NCI-H128 (cell line): ENCODE results near the gene WNT16.
"Not testable (repeated sequence)": the region's sequence is repeated elsewhere in the genome, so short reads cannot be mapped to it uniquely, and the experiment has no call there.

Experiments used
- DNase-seq: peaks from one replicate; lab custom pipeline; 2025; ENCODE audit not compliant: unreplicated experiment; lab: John Stamatoyannopoulos, UW

WNT16 gene

DNA sequence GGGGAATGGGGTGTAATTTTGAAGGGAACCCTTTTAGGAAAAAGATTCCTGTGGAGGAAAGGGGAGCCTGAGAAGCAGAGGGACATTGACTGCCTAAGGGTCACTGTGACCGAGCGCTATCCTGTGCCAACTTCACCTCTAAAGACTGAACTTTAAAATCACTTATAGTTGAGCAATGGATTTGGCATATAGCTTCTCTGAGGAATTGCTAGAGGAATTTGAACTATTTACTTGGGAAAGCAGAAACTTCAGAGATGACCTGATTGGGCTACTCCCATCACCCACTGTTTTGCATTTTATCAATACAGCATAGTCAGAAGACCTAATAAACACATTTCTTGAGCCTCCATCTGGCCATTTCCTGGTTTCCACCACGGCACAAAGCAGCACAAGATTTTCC lies 23.7 kb upstream of the WNT16 start:
- DNase-seq: no peak

DNA sequence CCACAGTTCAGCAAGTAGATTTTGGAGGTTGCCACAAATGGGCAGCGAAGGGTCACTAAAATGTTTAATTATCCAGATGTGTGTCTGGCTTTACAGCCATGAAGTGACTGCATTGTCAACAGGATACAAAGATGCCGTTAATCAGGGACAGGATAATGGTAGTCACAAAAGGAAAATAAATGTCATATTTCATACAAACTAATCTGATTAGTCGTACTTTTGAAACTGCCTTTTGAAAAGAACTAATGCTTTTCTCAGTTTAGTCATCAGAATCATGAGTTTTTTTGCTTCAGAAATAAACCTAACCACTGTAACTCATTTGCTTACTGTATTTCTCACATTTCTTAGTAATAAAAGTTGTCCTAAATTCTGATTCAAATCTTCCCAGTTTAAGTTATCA lies 22.2 kb upstream of the WNT16 start:
- no peak for DNase-seq

DNA sequence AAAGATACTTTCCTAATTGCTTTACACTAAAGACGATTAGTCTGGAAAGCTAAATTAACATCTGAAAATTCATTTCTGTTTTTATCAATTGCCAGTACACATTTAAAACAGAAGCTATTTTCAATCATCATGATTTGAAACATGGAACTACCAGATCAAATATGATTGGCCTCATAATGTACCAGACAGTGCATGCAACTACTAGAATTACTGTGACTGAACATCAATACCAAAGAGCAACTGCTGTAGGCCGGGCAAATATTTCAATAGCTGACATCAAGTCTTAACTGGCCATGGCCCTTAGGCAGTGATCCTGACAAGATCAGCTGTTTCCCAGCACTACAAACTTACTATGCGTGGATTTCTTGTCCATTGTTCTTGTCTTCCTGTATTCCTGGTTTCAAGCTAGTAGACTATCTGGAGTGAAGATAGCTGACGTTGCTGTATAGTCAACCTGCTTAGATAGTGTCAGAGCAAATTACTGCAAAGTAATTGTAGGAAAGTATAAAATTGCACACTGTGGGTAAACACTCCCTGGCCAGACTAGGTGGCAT lies 21.7 kb upstream of the WNT16 start:
- DNase-seq: no peak

DNA sequence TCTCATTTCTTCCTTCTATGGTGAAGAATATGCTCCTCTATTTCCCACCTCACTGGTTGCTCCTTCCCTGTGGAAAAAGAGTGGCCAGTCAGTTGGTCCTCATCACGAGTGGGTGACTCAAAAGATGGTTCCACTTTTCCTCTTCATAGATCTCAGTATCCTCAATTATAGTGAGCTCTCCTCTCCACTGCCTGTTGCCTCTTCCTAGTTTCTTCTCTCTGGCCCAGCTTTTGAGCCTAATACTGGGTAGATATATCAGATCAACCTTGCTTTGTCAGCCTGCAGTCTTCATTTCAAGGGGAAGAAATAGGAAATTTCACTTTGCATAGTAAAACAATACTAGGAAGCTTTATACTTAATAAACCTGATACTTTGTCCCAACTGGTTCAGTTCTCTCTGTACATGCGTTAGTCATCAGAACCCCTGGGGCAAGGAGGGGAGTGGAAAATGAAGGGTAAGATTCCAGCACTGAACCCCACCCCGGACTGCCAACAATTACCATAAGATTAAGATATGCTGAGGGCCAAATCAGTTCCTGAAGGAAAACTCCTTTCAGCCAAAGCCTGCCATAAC lies 15.5 kb upstream of the WNT16 start:
- no peak for DNase-seq

DNA sequence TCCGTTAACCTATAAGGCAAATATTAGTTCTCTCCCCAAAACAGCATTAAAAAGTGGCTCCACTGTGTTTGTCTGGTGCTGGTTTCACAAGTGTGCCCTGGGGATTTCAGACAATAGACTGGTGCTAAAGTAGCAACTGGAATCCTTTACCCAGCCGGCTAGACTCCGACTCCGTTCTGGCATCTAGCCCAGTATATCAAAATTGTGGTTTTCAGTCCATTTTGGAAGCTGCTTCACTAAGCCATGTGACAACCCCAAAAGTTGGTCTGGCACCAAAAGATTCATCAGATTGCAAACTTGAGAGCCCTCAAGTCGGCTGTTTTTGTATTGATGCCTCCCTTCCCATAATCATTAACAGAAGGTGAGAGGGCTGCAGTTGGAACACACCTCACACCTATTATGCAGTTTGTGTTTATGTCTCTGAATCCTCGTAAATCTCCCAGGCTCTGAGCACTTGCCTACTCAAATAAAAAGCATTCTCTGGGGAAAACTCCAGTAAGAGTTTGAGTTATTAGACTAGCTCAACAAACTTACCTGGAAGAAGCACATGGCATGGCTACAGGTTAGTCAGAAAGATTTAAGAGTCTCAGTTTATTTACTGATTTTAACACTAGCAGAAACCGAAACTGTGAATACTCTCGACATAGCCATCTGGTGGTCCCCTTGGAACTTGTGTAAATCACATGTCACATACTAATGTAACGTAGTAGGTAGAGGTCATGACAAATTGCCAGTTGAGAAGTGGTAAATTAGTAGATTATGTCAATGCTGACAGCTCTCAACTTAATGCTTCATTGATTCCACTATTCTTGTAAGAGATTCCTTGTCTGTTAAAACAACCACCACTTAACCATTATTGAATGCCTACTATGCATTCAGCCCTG lies 14.8 kb upstream of the WNT16 start:
- DNase-seq: peak; percentile 95

DNA sequence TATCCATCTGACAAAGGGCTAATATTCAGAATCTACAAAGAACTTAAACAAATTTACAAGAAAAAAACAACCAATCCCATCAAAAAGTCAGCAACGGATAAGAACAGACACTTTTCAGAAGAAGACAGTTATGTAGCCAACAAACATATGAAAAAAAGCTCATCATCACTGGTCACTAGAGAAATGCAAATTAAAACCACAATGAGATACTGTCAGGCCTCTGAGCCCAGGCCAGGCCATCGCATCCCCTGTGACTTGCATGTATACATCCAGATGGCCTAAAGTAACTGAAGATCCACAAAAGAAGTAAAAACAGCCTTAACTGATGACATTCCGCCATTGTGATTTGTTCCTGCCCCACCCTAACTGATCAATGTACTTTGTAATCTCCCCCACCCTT lies 13.6 kb upstream of the WNT16 start:
- DNase-seq: not testable (repeated sequence)

DNA sequence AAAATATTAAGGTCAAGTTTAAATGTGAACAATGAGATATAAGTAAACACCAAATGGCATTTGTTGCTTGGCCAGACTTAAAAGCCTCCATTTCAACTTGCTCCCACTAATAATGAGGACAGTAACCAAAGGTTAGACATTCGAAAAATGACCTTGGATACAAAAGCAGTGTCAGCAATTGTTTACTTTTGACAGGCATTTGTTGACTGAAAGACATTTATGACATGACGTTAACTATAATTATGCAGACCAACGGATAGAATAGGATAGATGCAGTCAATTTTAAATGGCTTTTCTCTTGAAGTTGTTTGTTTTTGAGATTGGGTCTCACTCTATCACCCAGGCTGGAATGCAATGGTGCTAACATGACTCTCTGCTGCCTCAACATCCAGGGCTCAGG lies 6.3 kb upstream of the WNT16 start:
- no peak for DNase-seq

DNA sequence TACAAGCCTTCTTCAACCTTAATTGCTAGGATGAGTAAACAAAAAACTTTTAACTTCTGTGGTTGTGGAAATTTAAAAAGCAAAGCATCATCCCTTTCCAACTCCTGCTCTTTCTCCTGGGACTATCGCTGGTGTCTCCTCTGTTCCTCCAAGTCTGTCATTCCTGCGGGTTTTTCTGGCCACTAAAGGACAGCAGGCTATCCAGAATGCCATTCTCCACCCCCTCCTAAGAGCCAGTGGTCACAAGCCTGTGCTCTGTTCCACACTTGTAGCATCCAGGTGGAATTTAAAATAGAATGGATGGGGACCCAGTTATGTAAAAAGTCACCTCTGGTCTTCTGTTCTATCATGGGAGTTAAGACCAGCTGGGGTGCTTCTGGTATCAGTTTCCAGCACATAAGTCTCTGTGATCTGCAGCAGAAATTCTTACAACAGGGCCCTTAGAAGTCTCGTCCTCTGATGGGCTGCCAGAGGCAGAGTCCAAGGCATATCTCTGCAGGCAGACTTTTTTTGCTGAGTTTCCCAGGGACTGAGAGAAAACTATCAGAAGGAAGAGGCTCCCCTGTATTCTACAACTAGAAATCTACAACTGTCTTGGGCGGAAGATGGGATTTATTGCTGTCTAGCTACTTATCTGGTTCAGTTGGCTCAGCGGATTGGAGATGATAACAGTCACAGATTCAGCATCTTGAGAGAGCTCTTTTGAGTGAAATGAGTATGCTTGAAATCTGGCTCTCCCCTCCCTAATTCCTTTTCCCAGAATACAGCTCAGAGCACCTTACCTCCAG lies 5.1 kb upstream of the WNT16 start:
- no peak for DNase-seq

DNA sequence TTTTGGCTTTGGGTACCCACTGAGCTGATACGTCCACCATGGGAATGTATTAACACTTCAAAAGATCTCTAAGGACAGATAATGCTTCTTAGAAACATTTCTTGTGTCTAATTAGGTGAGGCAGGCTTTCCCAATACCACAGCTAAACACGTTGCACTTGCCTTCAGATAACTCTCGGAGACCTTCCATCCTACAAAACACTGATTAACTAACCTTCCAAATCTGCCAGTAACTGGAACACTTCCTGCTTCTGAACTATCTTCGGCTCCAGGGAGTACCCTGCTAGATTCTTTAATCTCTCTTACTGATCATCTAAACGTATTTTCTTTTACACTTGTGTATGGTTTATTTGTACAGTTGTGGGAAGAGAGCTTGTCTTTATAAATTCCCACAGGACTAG lies 1.1 kb upstream of the WNT16 start:
- DNase-seq: no peak

DNA sequence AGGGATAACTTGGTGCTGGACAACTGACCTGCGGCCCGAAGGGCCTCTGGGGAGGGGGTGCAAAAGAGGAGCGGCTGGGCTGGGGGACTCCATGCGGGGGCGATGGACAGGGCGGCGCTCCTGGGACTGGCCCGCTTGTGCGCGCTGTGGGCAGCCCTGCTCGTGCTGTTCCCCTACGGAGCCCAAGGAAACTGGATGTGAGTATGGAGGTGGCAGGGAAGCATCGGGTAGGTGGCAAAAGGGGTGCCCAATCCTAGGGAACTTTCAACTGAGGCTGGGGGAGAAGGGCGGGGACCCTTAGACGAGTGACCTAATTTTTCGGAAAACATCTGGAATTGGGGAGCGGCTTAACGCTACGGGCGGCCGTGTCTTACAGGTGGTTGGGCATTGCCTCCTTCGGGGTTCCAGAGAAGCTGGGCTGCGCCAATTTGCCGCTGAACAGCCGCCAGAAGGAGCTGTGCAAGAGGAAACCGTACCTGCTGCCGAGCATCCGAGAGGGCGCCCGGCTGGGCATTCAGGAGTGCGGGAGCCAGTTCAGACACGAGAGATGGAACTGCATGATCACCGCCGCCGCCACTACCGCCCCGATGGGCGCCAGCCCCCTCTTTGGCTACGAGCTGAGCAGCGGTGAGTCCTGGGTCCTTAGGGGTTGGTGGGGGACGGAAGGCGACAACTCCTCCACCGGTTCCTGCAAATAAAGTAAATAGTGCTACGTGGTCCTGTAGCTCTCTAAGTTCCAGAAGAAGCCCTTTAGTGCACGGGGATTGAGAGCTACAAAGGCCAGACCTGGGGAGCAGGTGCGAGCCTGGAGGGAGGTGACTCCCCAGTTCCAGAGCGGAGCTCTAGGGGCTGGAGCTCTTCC lies 622 bp downstream of the WNT16 start:
- no peak for DNase-seq

DNA sequence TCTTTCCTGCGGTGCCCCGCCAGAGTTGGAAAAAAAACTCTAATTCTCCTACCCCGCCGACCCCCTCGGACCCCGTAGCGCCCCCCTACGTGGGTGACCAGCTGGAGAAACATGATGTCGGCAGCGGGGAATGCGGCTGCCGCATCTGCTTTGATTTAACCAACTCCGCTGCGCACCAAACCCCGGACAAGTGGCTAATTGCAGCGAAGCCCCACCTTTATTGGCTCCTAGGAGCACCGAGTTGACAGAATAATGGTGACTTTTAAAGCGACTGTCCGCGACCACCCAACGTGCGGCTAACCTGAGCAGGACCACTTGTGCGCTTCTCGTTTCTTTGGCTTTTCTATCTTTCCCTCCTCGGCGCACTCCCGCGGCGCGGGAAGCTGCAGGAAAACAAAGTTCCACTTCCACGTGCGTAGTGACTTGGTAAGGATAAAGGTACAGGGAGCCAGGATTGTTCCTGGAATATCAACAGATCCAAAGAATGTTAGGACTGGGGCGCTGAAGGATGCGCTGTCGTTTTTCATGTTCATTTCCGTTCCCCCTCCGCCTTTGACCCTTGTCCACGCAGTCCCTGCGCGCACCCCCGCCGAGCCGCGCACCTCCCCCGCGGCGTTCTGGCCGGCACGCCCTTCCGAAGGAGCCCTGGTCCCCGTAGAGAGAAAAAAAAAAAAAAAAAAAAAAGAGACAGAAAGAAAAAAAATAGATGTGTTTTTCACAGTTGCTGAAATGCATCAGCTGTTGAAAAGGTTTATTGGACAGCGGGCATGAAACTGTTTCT lies 1.4 kb downstream of the WNT16 start:
- DNase-seq: no peak

DNA sequence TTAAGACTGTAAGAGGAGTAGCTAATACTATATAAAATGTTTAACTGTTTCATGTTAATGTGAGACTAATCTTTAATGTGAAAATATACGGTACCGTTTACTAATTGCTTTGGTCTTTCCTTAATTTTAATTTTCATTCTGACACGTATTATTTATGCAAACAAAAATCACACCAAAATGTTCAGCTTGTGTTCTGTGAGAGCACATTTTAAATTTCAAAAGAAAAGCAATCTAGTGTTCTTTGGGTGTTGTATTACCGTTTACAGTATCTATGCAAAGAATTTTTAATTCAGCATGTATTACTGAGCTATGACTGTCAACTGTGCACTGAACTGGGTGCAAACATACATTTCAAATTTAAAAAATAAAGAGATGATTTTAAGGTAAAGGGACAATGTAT lies 2.2 kb downstream of the WNT16 start:
- DNase-seq: no peak

DNA sequence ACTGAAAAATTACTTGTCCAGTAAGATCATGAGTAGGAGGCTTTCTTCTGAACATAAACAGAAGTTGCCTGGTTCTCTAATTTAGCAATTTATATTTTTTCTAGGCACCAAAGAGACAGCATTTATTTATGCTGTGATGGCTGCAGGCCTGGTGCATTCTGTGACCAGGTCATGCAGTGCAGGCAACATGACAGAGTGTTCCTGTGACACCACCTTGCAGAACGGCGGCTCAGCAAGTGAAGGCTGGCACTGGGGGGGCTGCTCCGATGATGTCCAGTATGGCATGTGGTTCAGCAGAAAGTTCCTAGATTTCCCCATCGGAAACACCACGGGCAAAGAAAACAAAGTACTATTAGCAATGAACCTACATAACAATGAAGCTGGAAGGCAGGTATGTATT lies 2.8 kb downstream of the WNT16 start:
- DNase-seq: no peak

DNA sequence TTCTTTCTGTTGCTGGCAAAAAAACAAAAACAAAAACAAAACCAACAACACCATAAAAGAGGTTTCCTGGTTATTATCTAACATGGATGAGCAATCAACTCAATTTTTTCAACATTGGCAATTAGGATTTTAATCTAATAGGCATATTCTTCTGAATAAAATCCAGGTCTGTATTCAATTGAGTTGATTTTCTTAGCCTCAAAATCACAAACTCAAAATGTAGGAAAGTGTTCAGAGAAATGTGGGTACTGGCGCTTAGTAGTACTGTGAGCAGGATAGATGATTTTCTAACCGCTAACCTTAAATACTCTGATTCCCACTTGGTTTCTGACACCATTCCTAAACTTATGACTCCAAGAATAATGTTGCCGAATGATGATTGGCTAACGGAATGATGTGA lies 5.6 kb downstream of the WNT16 start:
- no peak for DNase-seq

DNA sequence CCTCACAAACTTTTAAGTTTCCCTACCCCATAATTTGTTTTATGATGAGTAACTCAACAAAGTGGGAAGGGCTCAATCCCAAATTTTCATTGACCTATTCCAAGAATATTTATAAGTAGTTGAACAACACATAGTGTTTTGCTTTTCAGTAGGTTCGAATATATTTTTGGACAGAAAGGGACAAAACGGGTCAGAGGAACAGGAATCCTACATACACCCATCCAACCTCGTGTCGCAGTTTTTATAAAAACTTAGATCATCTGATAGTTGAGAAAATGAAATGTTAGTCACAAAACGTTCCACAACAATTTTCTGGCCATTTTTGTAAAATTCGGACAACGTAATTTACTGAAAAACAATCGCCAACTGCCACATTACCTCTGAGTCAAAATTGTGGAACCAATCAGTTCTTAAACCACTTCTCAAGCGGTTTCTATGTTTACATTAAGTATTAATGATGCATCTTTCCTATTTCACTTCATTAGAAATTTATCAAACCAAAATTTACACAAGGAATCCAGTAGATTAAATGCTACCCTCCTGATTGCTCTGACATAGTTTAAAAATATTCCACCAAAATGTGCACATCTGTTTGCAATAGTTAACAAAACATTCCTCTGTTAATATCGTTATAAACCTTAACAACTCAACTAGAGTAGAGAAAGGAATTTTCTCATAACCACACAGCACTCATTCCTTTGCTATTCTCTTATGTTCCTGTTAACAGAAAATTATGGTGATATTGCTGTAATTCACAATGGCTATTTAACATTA lies 6.3 kb downstream of the WNT16 start:
- no peak for DNase-seq

DNA sequence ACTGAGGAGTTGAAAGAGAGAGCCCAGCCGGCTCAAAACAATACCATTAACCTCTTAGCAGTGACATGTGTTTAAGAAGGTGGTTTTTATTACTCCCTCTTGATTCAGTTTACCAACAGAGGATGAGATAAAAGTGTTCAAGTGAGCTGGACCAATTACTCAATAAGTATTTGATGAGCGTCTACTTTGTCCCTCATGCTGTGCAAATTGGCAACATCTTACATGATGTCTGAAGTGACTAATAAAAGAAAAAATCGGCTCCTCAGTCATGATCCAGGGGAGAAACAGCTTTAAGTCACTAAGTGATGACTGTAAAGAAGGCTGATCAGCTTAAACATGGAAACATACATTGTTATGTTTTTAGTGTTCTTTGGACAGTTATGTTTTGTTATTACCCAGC lies 7.8 kb downstream of the WNT16 start:
- no peak for DNase-seq

DNA sequence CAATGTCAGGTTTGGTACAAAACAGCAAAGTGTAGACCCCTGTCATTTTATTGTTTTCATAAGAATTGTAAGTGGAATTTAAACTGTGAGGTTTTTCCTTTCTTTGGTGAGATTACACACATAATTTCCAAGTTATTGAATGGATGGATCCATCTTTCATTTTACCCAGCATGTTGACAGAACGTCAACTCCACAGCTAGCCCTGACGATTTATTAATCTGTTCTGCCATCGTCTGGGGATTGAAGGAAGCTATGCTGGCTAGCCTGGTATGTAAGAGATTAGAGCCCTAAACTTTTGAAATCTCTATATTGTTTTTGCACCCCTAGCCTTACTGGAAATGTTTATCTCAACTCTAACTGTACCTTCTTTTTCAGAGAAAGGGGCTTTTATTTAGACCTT lies 8.6 kb downstream of the WNT16 start:
- no peak for DNase-seq

DNA sequence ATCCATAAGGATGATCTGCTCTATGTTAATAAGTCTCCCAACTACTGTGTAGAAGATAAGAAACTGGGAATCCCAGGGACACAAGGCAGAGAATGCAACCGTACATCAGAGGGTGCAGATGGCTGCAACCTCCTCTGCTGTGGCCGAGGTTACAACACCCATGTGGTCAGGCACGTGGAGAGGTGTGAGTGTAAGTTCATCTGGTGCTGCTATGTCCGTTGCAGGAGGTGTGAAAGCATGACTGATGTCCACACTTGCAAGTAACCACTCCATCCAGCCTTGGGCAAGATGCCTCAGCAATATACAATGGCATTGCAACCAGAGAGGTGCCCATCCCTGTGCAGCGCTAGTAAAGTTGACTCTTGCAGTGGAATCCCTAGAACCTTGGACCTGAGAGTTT lies 10.3 kb downstream of the WNT16 start:
- no peak for DNase-seq

DNA sequence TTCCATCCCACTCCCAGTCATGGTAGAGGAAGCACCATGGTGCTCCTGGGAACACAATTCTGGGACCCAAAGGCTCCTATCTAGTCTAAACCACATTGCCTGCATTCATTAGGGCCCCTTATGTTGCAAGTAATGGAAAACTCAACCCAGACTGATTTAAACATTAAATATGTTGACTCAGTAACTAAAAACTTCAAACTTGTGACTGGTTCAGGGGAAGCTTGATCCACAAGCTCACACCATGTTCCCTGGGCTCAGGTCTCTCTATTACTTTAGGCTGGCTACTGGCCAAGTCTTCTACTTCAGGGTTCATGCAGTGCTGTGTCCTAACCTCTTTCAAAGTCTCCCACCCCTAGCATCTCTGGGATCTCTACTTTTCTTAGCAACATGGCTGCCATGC lies 13.1 kb downstream of the WNT16 start:
- no peak for DNase-seq
